T-helper 1 cell treated with Interleukin-12 subunit alpha and Interleukin-12 subunit beta and Interleukin-4 antibody, amounts not matched to agents 30 μg/mL and 1 μg/mL, for 36 hours (primary cell): ENCODE measurements around the gene ACADL.
"Not testable (repeated sequence)": the region's sequence is repeated elsewhere in the genome, so short reads cannot be mapped to it uniquely, and the experiment has no call there.

Experiments
- H3K27ac Mint-ChIP-seq: one replicate; pipeline ENCODE4 v1.8.0; 2021; ENCODE audit warnings: mild to moderate bottlenecking, mixed read lengths
- H3K27me3 Mint-ChIP-seq: one replicate; pipeline ENCODE4 v1.8.0; 2021; ENCODE audit warnings: low read depth, mixed read lengths
- H3K36me3 Mint-ChIP-seq: one replicate; pipeline ENCODE4 v1.8.0; 2021; ENCODE audit warnings: low read depth, mixed read lengths
- H3K4me1 Mint-ChIP-seq: one replicate; pipeline ENCODE4 v1.8.0; 2021; ENCODE audit warnings: low read depth, mixed read lengths
- H3K4me3 Mint-ChIP-seq: one replicate; pipeline ENCODE4 v1.8.0; 2021; ENCODE audit warnings: mild to moderate bottlenecking, moderate library complexity, mixed read lengths
- H3K9me3 Mint-ChIP-seq: one replicate; pipeline ENCODE4 v1.8.0; 2021; ENCODE audit warnings: mixed read lengths

The ACADL gene

GRCh38 chr2:210189452-210190138, 35.7 kb downstream of the ACADL start:
- Mint-ChIP-seq H3K36me3 (peaks cover 2% of the 10 kb centered on the region), H3K4me1 (no peaks in the 10 kb centered on the region), H3K9me3 (peaks cover 23% of the 10 kb centered on the region), H3K27me3 (peaks cover 7% of the 10 kb centered on the region), H3K27ac (no peak overlapping the region), H3K4me3 (no peak overlapping the region)

GRCh38 chr2:210188755-210189154, 36.5 kb downstream of the ACADL start:
- Mint-ChIP-seq H3K27me3 (peaks cover 11% of the 10 kb centered on the region), H3K36me3 (peaks cover 11% of the 10 kb centered on the region), H3K4me3 (no peak overlapping the region), H3K4me1 (peaks cover 4% of the 10 kb centered on the region), H3K27ac (no peak overlapping the region), H3K9me3 (peaks cover 31% of the 10 kb centered on the region)

GRCh38 chr2:210188190-210188589, 37.1 kb downstream of the ACADL start:
- peaks cover 11% of the 10 kb centered on the region for H3K27me3 Mint-ChIP-seq
- no peak overlapping the region for H3K4me3 Mint-ChIP-seq
- peaks cover 37% of the 10 kb centered on the region for H3K9me3 Mint-ChIP-seq
- H3K27ac Mint-ChIP-seq: no peak overlapping the region
- peaks cover 8% of the 10 kb centered on the region for H3K4me1 Mint-ChIP-seq
- peaks cover 15% of the 10 kb centered on the region for H3K36me3 Mint-ChIP-seq

GRCh38 chr2:210183936-210184335, 41.3 kb downstream of the ACADL start:
- H3K36me3 Mint-ChIP-seq: peaks cover 15% of the 10 kb centered on the region
- not testable (repeated sequence) for H3K27ac Mint-ChIP-seq, H3K27me3 Mint-ChIP-seq, H3K4me3 Mint-ChIP-seq
- H3K4me1 Mint-ChIP-seq: peaks cover 22% of the 10 kb centered on the region
- H3K9me3 Mint-ChIP-seq: peaks cover 49% of the 10 kb centered on the region

GRCh38 chr2:210181606-210182088, 43.6 kb downstream of the ACADL start:
- Mint-ChIP-seq H3K4me3 (peak overlapping the region; percentile 32), H3K36me3 (peaks cover 15% of the 10 kb centered on the region), H3K4me1 (peaks cover 24% of the 10 kb centered on the region), H3K9me3 (peaks cover 44% of the 10 kb centered on the region), H3K27me3 (peaks cover 15% of the 10 kb centered on the region), H3K27ac (peak overlapping the region; percentile 53)

- H3K4me3 Mint-ChIP-seq: peak overlapping the region; percentile 32
- peaks cover 24% of the 10 kb centered on the region for H3K4me1 Mint-ChIP-seq
- peak overlapping the region; percentile 53 for H3K27ac Mint-ChIP-seq
- H3K27me3 Mint-ChIP-seq: peaks cover 19% of the 10 kb centered on the region
- peaks cover 39% of the 10 kb centered on the region for H3K9me3 Mint-ChIP-seq
- peaks cover 15% of the 10 kb centered on the region for H3K36me3 Mint-ChIP-seq
Measured at GRCh38 chr2:210181033-210181605, 44.1 kb downstream of the ACADL start.

GRCh38 chr2:210180477-210180876, 44.8 kb downstream of the ACADL start:
- peaks cover 15% of the 10 kb centered on the region for H3K36me3 Mint-ChIP-seq
- H3K4me1 Mint-ChIP-seq: peaks cover 24% of the 10 kb centered on the region
- H3K27me3 Mint-ChIP-seq: peaks cover 25% of the 10 kb centered on the region
- H3K27ac Mint-ChIP-seq: no peak overlapping the region
- peaks cover 35% of the 10 kb centered on the region for H3K9me3 Mint-ChIP-seq
- H3K4me3 Mint-ChIP-seq: no peak overlapping the region

- peaks cover 24% of the 10 kb centered on the region for H3K4me1 Mint-ChIP-seq
- H3K9me3 Mint-ChIP-seq: peaks cover 25% of the 10 kb centered on the region
- H3K36me3 Mint-ChIP-seq: peaks cover 12% of the 10 kb centered on the region
- H3K4me3 Mint-ChIP-seq: no peak overlapping the region
- H3K27ac Mint-ChIP-seq: no peak overlapping the region
- peaks cover 26% of the 10 kb centered on the region for H3K27me3 Mint-ChIP-seq
Measured at GRCh38 chr2:210179351-210179990, 45.8 kb downstream of the ACADL start.

- Mint-ChIP-seq H3K36me3 (no peaks in the 10 kb centered on the region), H3K4me3 (no peak overlapping the region), H3K27me3 (peaks cover 34% of the 10 kb centered on the region), H3K9me3 (peaks cover 8% of the 10 kb centered on the region), H3K4me1 (peaks cover 16% of the 10 kb centered on the region), H3K27ac (no peak overlapping the region)
Measured at GRCh38 chr2:210177769-210178168, 47.5 kb downstream of the ACADL start.

GRCh38 chr2:210177115-210177514, 48.1 kb downstream of the ACADL start:
- peaks cover 16% of the 10 kb centered on the region for H3K4me1 Mint-ChIP-seq
- peaks cover 40% of the 10 kb centered on the region for H3K27me3 Mint-ChIP-seq
- not testable (repeated sequence) for H3K27ac Mint-ChIP-seq, H3K4me3 Mint-ChIP-seq, H3K36me3 Mint-ChIP-seq, H3K9me3 Mint-ChIP-seq

GRCh38 chr2:210174086-210174485, 51.2 kb downstream of the ACADL start:
- no peak overlapping the region for H3K4me3 Mint-ChIP-seq
- H3K4me1 Mint-ChIP-seq: peaks cover 20% of the 10 kb centered on the region
- H3K27ac Mint-ChIP-seq: no peak overlapping the region
- H3K27me3 Mint-ChIP-seq: peaks cover 46% of the 10 kb centered on the region
- no peaks in the 10 kb centered on the region for H3K9me3 Mint-ChIP-seq
- H3K36me3 Mint-ChIP-seq: no peaks in the 10 kb centered on the region

GRCh38 chr2:210172219-210172575, 53.0 kb downstream of the ACADL start:
- H3K27ac Mint-ChIP-seq: peak overlapping the region; percentile 45
- no peaks in the 10 kb centered on the region for H3K9me3 Mint-ChIP-seq
- no peaks in the 10 kb centered on the region for H3K36me3 Mint-ChIP-seq

GRCh38 chr2:210171309-210172218, 53.7 kb downstream of the ACADL start, which contains the start of gene KANSL1L:
TSS of gene KANSL1L (minus strand) at chr2:210171409. CDS start at chr2:210154582, 16,827 bp downstream.
- Mint-ChIP-seq H3K27ac (peak within 1 kb of the TSS; percentile 97), H3K36me3 (no peaks in the 10 kb centered on the region), H3K4me3 (peak within 1 kb of the TSS; percentile 94), H3K4me1 (peaks cover 26% of the 10 kb centered on the region), H3K27me3 (peaks cover 36% of the 10 kb centered on the region), H3K9me3 (no peaks in the 10 kb centered on the region)

More at GRCh38 chr2:210172219-210172575, 53.0 kb downstream of the ACADL start:
- Mint-ChIP-seq H3K4me1 (peaks cover 26% of the 10 kb centered on the region), H3K27me3 (peaks cover 41% of the 10 kb centered on the region), H3K4me3 (peak overlapping the region; percentile 82)
